LHCN-M2 (cell line): Measurements from ENCODE around the gene BAK1. TPM values are rescaled to one million over a fixed set of nuclear protein-coding genes. Genes with fewer than 3 reads are reported as not detected.
"Not testable (repeated sequence)": the region's sequence is repeated elsewhere in the genome, so short reads cannot be mapped to it uniquely, and the experiment has no call there.

ENCODE experiments used
- DNase-seq: peaks from one replicate; pipeline ENCODE4 v3.0.0-alpha.2; 2012; ENCODE audit warnings: low read depth
- total RNA-seq: library from RNA; depleted of rRNA; stranded (reverse); fragments of >200 nt; gene quantifications from 2 replicates; pipeline ENCODE4 v1.2.3, GENCODE V29; 2014; rRNA removed

Gene BAK1
- total RNA-seq, 1 experiment from 2014 or later, result 19.3 TPM

DNA sequence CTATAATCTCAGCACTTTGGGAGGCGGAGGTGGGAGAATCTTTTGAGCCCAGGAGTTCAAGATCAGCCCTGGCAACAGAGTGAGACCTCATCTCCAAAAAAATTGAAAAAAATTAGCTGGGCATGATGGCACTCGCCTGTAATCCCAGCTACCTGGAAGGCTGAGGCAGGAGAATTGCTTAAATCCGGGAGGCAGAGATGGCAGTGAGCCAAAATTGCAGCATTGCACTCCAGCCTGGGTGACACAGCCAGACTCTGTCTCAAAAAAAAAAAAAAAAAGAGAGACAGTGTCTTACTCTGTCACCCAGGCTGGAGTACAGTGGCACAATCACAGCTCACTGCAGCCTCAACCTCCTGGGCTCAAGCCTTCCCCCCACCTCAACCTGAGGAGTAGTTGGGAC, 27.2 kb downstream of the BAK1 start:
- DNase-seq, result not testable (repeated sequence)

DNA sequence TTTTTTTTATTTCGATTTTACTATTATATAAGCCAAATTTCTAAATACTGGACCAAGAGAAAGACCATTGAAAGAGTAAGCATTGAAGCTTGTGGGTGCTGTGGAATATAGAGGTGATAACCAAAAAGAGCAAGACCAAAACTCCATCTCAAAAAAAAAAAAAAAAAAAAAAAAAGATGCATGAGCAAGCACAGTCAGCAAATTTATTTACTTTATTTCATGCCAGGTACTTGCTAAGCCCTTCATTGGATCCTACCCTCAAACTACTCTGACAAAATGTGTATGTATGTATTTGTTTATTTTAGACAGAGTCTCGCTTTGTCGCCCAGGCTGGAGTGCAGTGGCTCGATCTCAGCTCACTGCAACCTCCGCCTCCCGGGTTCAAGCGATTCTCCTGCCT, 27.8 kb downstream of the BAK1 start:
- no peak for DNase-seq

DNA sequence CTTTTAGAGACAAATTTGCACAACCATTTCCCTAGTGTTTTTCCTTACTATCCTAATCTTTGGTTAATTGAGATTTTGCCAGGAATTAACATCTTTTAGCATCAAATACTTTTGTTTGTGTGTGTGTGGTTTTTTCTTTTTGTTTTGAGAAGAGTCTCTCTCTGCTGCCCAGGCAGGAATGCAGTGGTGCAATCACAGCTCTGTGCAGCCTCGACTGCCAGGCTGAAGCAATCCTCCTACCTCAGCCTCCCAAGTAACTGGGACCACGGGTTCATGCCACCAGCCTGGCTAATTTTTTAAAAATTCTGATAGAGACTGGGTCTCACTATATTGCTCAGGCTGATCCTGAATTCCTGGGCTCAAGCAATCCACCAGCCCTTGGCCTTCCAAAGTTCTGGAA, 28.5 kb downstream of the BAK1 start:
- DNase-seq, result no peak

DNA sequence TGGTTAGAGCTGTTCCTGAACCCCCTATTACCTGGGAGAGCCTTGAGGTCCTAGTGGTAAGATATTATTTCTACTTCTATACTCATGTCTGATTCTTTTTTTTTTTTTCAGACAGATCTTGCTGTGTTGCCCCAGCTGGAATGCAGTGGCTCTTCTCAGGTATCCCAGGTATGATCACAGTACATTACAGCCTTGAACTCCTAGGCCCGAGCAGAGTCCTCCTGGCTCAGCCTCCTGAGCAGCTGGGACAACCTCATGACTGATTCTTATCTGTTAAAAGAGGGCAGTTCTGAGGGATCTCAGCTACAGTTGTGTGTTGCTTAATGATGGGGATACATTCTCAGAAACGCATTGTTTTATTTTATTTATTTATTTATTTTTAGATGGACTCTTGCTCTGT, 30.2 kb downstream of the BAK1 start:
- no peak for DNase-seq

DNA sequence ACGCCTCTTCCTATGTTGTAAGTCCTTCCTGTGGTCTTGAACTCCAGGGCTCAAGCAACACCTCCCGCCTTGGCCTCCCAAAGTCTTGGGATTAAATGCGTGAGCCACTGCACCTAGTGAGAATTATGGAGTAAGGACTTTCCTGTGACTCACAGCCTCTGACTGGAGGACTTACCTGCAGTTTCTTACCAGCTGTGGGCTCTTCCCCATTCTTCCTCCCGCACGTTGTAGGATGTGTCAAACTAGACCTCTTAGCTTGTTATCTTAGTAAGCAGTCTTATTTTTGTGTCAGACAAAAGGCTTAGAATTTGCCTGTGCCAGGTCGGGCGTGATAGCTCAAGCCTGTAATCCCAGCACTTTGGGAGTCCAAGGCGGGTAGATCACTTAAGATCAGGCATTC, 30.9 kb downstream of the BAK1 start:
- DNase-seq, result no peak

DNA sequence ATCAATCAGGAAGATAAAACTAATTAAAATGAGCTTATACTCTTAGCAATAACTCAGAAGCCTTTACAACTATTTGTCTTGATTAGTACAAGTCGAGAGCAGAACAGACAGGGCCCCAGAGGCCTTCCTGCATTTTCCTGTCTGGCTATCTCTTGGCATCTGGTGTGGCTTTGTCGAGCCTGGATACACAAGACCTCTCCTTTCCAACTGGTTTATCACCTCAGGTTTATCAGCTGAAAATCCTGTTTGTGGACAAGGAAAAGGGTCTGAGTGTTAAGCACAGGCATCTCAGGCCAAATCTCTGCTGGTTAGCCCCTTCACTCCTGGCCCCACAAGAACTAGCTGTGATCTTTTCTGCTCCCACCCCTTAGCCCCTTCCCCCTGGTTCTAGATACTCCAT, 32.6 kb downstream of the BAK1 start:
- no peak for DNase-seq

DNA sequence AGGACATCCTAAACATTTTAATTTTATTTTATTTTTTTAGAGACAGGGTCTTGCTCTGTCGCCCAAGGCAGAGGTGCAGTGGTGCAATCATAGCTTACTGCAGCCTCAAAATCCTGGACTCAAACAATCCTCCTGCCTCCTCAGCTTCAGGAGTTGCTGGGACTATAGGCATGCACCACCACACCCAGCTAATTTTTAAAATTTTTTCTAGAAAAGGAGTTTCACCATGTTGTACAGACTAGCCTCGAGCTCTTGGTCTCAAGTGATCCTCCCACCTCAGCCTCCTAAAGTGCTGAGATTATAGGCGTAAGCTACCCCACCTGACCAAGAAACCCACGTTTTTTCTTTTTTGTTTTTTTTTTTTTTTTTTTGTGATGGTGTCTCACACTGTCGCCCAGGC, 33.3 kb downstream of the BAK1 start:
- no peak for DNase-seq

DNA sequence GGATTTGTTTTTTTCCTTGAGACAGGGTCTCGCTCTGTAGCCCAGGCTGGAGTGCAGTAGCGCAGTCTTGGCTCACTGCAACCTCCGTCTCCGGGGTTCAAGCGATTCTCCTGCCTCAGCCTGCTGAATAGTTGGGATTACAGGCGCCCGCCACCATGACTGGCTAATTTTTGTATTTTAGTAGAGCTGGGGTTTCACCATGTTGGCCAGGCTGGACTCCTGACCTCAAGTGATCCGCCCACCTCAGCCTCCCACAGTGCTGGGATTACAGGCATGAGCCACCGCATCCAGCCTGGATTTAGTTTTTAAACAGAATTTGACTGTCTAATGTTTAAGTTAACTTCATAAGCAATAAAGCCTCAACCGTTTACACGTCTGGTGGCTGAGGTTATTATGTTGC, 34.8 kb downstream of the BAK1 start:
- DNase-seq, result not testable (repeated sequence)

DNA sequence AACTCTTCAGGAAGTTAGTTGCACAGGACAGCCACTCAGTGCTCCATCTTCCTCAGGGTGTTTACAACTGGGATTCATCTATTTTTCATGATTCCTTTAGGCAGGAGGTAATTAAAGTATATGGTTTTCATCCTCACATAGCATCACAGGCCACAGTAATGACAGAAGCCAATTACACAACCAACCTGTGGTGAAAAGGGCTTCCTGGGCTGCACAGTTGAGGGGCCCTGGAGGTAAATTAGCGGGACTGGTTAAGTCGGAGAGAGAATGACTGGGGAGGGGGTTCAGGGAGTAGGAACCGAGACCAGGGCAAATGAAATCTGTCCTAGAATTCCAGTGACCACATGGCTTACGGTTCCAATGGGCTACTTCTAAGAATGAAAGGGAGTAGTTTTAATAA, 37.0 kb downstream of the BAK1 start:
- no peak for DNase-seq

DNA sequence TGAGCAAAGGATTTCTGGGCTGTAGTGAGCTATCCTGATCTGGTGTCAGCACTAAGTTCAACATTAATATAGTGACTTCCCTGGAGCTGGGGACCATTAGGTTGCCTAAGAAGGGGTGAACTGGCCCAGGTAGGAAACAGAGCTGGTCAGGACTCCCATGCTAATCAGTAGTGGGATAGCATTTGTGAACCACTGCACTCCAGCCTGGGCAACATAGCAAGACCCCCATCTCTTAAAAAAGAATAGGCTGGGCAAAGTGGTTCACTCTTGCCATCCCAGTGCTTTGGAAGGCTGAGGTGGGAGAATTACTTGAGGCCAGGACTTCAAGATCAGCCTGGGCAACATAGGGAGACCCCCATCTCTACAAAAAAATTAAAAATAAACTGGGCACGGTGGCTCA, 39.3 kb downstream of the BAK1 start:
- no peak for DNase-seq

DNA sequence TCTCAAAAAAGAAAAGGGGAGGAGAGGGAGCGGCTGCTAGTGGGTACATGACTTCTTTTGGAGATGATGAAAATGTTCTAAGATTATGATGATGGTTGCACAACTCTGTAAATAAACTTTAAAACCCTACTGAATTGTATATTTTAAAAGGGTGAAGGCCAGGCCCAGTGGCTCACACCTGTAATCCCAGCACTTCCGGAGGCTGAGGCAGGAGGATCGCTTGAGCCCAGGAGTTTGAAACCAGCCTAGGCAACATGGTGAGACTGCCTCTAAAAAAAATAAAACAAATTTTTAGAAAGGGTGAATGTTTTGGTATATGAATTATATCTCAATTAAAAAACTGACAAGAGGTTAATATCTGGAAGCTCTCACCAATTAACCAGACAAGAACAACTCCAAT, 45.4 kb downstream of the BAK1 start:
- DNase-seq, result no peak

DNA sequence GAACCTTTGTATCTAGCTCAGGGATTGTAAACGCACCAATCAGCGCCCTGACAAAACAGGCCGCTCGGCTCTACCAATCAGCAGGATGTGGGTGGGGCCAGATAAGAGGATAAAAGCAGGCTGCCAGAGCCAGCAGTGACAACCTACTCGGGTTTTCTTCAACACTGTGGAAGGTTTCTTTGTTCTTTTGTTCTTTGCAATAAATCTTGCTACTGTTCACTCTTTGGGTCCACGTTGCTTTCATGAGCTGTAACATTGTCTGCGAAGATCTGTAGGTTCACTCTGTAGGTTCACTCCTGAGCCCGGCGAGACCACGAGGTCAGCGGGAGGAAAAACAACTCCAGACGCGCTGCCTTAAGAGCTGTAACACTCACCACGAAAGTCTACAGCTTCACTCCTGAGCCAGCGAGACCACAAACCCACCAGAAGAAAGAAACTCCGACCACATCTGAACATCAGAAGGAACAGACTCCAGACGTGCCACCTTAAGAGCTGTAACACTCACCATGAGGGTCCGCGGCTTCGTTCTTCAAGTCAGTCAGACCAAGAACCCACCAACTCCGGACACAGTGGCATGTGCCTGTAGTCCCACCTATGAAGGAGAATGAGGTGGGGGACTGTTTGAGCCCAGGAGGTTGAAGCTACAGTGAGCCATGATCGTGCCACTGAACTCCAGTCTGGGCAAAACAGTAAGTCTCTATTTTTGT, 46.8 kb downstream of the BAK1 start:
- DNase-seq, result not testable (repeated sequence)

DNA sequence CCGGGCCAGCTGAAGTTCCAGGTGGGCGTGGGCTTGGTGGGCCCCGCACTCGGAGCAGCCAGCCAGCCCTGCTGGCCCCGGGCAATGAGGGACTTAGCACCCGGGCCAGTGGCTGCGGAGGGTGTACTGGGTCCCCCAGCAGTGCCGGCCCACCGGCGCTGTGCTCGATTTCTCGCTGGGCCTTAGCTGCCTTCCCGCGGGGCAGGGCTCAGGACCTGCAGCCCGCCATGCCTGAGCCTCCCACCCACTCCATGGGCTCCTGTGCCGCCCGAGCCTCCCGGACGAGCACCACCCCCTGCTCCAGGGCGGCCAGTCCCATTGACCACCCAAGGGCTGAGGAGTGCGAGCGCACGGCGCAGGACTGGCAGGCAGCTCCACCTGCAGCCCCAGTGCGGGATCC, 47.6 kb downstream of the BAK1 start:
- not testable (repeated sequence) for DNase-seq

DNA sequence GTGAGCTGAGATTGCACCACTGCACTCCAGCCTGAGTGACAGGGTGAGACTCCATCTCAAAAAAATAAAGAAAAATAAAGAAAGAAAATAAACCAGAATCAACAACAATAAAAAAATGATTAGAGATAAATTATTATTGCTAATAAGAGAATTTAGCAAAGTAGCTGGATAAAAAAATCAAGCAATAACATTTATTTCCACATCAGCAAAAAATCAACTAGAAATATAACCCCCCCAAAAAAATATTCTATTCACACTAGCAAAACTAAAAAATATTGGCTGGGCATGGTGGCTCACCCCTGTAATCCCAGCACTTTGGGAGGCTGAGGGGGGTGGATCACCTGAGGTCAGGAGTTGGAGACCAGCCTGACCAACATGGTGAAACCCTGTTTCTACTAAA, 49.5 kb downstream of the BAK1 start:
- DNase-seq, result not testable (repeated sequence)

Other genes with a start within 250 kb of the BAK1 start
- gene KIFC1, start 188.5 kb downstream of the BAK1 start, total RNA-seq, result 97.6 and 98.5 TPM in 2 replicates
- 39.3 and 49.7 TPM in 2 replicates for gene PHF1, start 169.3 kb downstream of the BAK1 start, total RNA-seq
- gene CUTA, start 162.2 kb downstream of the BAK1 start, total RNA-seq, result 230 and 234 TPM in 2 replicates
- gene SYNGAP1, start 160.2 kb downstream of the BAK1 start, total RNA-seq, result 2.4 and 4.2 TPM in 2 replicates
- gene ZBTB9, start 125.7 kb downstream of the BAK1 start, total RNA-seq, result 5.5 and 5.7 TPM in 2 replicates
- 48.6 and 50.1 TPM in 2 replicates for gene ITPR3, start 41.0 kb upstream of the BAK1 start, total RNA-seq
- gene UQCC2, start 131.4 kb upstream of the BAK1 start, total RNA-seq, result 36.4 and 48.7 TPM in 2 replicates
- 62.6 and 88.2 TPM in 2 replicates for gene IP6K3, start 166.6 kb upstream of the BAK1 start, total RNA-seq
- gene LEMD2, start 208.9 kb upstream of the BAK1 start, total RNA-seq, result 52.5 and 57.8 TPM in 2 replicates
- not detected in 2 replicates for gene MLN, start 223.7 kb upstream of the BAK1 start, total RNA-seq